Neural cell (in vitro differentiated cells): Measurements from ENCODE around the gene TUT1.

Experiments used
- CTCF ChIP-seq: fragments of 450-650 bp; IDR thresholded peaks from 2 replicates; pipeline ENCODE4 v1.5.1; 2014; ENCODE audit warnings: antibody characterized with exemption, mild to moderate bottlenecking, moderate library complexity; ENCODE audit not compliant: poor library complexity, severe bottlenecking
- EP300 ChIP-seq: fragments of 450-650 bp; conservative IDR thresholded peaks from 2 replicates; pipeline ENCODE4 v1.6.1; 2014; ENCODE audit warnings: antibody characterized with exemption, mild to moderate bottlenecking, moderate library complexity; ENCODE audit not compliant: poor library complexity, severe bottlenecking
- EZH2 ChIP-seq: fragments of 200-600, 300-800 bp; shearing (Covaris generic), sonication (generic); IDR thresholded peaks from 2 replicates; pipeline ENCODE4 v1.6.1; 2014; ENCODE audit warnings: antibody characterized with exemption, low read length, borderline replicate concordance, mild to moderate bottlenecking; ENCODE audit not compliant: insufficient read depth, poor library complexity, severe bottlenecking
- MXI1 ChIP-seq: fragments of 450-650 bp; conservative IDR thresholded peaks from 2 replicates; pipeline ENCODE4 v1.6.1; 2014; ENCODE audit warnings: antibody characterized with exemption, mild to moderate bottlenecking; ENCODE audit not compliant: poor library complexity, severe bottlenecking
- REST ChIP-seq: IDR thresholded peaks from 2 replicates; pipeline ENCODE4 v1.6.1; 2012; ENCODE audit warnings: borderline replicate concordance

GRCh38 chr11:62547691-62548281 lies 43.5 kb downstream of the TUT1 start:
- TF ChIP-seq CTCF = no peak
- TF ChIP-seq REST = no peak
- TF ChIP-seq MXI1 = no peak
- no peak for TF ChIP-seq EP300
- TF ChIP-seq EZH2 = no peak
